ACC112 (cell line): ENCODE results near the gene TYW1B.
"Not testable (repeated sequence)": the region's sequence is repeated elsewhere in the genome, so short reads cannot be mapped to it uniquely, and the experiment has no call there.

ENCODE experiments used
- H2AFZ ChIP-seq: fragments of 200-600 bp; sonication (generic); one replicate; pipeline ENCODE4 v1.6.0; 2017; ENCODE audit warnings: antibody characterized with exemption, low read length; ENCODE audit not compliant: unreplicated experiment
- H3K27ac ChIP-seq: fragments of 200-600 bp; sonication (generic); 2 replicates; pipeline ENCODE4 v1.5.1; 2014; ENCODE audit warnings: low read depth, mild to moderate bottlenecking, antibody characterized with exemption, low read length, moderate library complexity
- H3K27me3 ChIP-seq: fragments of 200-600 bp; sonication (generic); 2 replicates; pipeline ENCODE4 v1.6.1; 2014; ENCODE audit warnings: mild to moderate bottlenecking, antibody characterized with exemption, low read length, moderate library complexity, mixed read lengths; ENCODE audit not compliant: insufficient read depth
- H3K36me3 ChIP-seq: fragments of 200-600 bp; sonication (generic); 2 replicates; pipeline ENCODE4 v1.6.1; 2016; ENCODE audit warnings: mild to moderate bottlenecking, antibody characterized with exemption, low read length, moderate library complexity, mixed read lengths; ENCODE audit not compliant: insufficient read depth
- H3K4me1 ChIP-seq: fragments of 200-600 bp; sonication (generic); one replicate; pipeline ENCODE4 v1.6.1; 2016; ENCODE audit warnings: low read length, mixed read lengths; ENCODE audit not compliant: insufficient read depth, unreplicated experiment, control insufficient read depth
- H3K4me3 ChIP-seq: fragments of 200-600 bp; sonication (generic); 2 replicates; pipeline ENCODE4 v1.5.1; 2014; ENCODE audit warnings: mild to moderate bottlenecking, low read depth, low read length
- H3K79me2 ChIP-seq: fragments of 200-600 bp; sonication (generic); one replicate; pipeline ENCODE4 v1.6.0; 2016; ENCODE audit warnings: low read length; ENCODE audit not compliant: control insufficient read depth, unreplicated experiment, insufficient read depth

The TYW1B gene

GRCh38 chr7:72827839-72828591, at the start of gene TYW1B:
Gene TYW1B (minus strand): TSS chr7:72828200. CDS start chr7:72828075, 125 bp downstream.
- not testable (repeated sequence) for H3K36me3 ChIP-seq, H3K27me3 ChIP-seq, H3K4me1 ChIP-seq
- Histone ChIP-seq H3K79me2 (peaks cover 24% of the 10 kb centered on the region), H3K4me3 (peak within 1 kb of the TSS; percentile 93), H2AFZ (peak within 1 kb of the TSS; percentile 94), H3K27ac (peak within 1 kb of the TSS; percentile 46; the same call in 1 of the 2 replicates)

- not testable (repeated sequence) for H3K79me2 ChIP-seq, H3K4me3 ChIP-seq, H3K36me3 ChIP-seq, H3K27me3 ChIP-seq, H3K27ac ChIP-seq, H2AFZ ChIP-seq, H3K4me1 ChIP-seq
Measured at GRCh38 chr7:72867591-72867990, 39.6 kb upstream of the TYW1B start.

DNA sequence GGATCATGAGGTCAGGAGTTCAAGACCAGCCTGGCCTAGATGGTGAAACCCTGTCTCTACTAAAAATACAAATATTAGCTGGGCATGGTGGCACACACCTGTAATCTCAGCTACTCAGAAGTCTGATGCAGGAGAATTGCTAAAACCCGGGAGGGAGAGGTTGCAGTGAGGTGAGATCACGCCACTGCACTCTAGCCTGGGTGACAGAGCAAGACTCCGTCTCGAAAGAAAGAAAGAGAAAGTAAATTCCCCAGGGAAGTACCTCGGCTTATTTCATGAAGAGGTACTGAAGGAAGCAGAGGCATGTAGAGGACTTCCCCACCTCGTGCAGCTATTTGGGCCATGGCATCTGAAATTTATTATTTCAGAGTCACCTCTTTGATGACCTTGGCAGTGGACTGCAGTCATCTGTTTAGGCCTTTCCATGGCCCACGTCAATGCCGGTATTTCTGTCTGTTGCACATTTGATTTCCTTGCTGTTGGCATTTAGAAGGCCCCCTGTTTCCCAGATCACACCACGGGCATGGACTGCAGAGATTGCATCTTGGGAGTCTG, 30.9 kb upstream of the TYW1B start:
- H3K4me3 ChIP-seq, H3K79me2 ChIP-seq, H3K27me3 ChIP-seq, H3K36me3 ChIP-seq, H2AFZ ChIP-seq, H3K27ac ChIP-seq, H3K4me1 ChIP-seq: not testable (repeated sequence)

DNA sequence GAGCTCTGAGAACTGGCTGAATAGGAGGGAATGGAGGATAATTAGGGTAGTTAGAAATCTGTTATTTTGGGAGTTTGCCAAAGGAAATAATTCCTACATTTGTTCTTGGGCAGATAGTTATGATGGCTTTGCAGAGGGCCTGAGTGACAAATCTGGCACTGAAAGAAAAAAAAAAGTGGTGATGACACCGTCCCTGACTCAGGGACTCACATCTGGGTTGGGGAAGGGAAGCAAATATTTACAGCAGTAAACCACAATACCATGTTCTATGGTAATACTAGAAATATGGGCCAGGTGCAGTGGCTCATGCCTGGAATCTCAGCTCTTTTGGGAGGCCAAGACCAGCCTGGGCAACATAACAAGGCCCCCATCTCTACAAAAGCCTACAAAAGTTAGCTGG, 29.9 kb upstream of the TYW1B start:
- H3K4me3 ChIP-seq, H2AFZ ChIP-seq, H3K36me3 ChIP-seq, H3K27me3 ChIP-seq, H3K27ac ChIP-seq, H3K79me2 ChIP-seq, H3K4me1 ChIP-seq: not testable (repeated sequence)

GRCh38 chr7:72855261-72855660, 27.3 kb upstream of the TYW1B start:
- not testable (repeated sequence) for H3K4me3 ChIP-seq, H3K4me1 ChIP-seq, H3K27me3 ChIP-seq, H2AFZ ChIP-seq, H3K79me2 ChIP-seq, H3K27ac ChIP-seq, H3K36me3 ChIP-seq

GRCh38 chr7:72852937-72853336, 24.9 kb upstream of the TYW1B start:
- H3K36me3 ChIP-seq, H3K27ac ChIP-seq: not testable (repeated sequence)

DNA sequence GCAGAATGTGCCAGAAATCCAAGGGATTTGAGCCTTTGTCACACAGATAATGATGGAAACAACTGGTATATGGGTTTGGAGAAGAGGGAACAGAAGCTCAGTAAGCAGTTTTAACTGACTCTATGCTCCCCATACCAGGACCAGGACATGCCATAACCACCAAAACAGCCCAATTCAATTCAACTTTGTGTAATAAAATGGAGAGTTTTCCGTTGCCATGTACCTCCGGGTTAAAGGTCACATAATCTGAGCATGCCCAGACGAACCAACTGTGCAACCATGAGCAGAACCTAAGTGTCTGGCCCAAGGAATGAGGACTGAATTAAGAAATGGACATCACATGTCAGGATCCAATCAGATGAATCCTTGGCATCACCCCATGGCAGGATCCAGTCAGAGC, 22.7 kb upstream of the TYW1B start:
- not testable (repeated sequence) for H3K79me2 ChIP-seq, H3K27me3 ChIP-seq, H3K4me3 ChIP-seq, H3K36me3 ChIP-seq, H3K4me1 ChIP-seq, H2AFZ ChIP-seq, H3K27ac ChIP-seq

More at GRCh38 chr7:72852937-72853336, 24.9 kb upstream of the TYW1B start:
- H3K4me3 ChIP-seq, H3K79me2 ChIP-seq, H3K4me1 ChIP-seq, H3K27me3 ChIP-seq, H2AFZ ChIP-seq: not testable (repeated sequence)

- H3K27ac ChIP-seq, H2AFZ ChIP-seq, H3K79me2 ChIP-seq, H3K27me3 ChIP-seq, H3K36me3 ChIP-seq, H3K4me1 ChIP-seq, H3K4me3 ChIP-seq: not testable (repeated sequence)
Measured at GRCh38 chr7:72844146-72844545, 16.1 kb upstream of the TYW1B start.

DNA sequence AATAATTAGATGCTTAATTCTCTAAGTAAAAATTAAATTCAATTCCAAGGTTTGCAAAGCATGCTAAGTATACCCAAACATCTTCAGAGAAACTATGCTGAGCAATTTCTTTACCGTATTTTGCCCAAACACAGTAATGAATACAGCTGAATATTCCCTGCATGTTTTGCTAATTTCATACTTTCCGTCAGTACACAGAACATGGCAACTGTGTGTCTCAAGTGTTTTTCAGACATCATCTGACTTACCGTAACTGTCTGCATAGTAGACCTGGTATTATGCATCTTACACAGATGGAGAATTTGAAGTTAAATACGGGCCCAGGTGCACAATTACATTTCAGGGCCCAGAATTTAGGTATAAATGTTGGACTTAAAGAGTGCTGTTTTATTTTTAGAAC, 15.2 kb upstream of the TYW1B start:
- not testable (repeated sequence) for H3K79me2 ChIP-seq, H2AFZ ChIP-seq, H3K4me3 ChIP-seq, H3K27ac ChIP-seq, H3K4me1 ChIP-seq, H3K27me3 ChIP-seq, H3K36me3 ChIP-seq

GRCh38 chr7:72840966-72841511, 13.0 kb upstream of the TYW1B start:
- not testable (repeated sequence) for H3K27ac ChIP-seq, H3K79me2 ChIP-seq, H2AFZ ChIP-seq, H3K27me3 ChIP-seq, H3K4me1 ChIP-seq, H3K36me3 ChIP-seq, H3K4me3 ChIP-seq

- not testable (repeated sequence) for H2AFZ ChIP-seq, H3K4me3 ChIP-seq, H3K27ac ChIP-seq, H3K79me2 ChIP-seq, H3K4me1 ChIP-seq, H3K36me3 ChIP-seq, H3K27me3 ChIP-seq
Measured at GRCh38 chr7:72838315-72838714, 10.3 kb upstream of the TYW1B start.
